ENCODE results near the gene MAST4. TPM values are rescaled to one million over a fixed set of nuclear protein-coding genes. Genes with fewer than 3 reads are reported as not detected.

Gene MAST4
- total and polyA plus RNA-seq, 2 donors (not counting 1 experiment from before 2014, with no cell fraction given), result 7.0 to 15.2 TPM

DNA sequence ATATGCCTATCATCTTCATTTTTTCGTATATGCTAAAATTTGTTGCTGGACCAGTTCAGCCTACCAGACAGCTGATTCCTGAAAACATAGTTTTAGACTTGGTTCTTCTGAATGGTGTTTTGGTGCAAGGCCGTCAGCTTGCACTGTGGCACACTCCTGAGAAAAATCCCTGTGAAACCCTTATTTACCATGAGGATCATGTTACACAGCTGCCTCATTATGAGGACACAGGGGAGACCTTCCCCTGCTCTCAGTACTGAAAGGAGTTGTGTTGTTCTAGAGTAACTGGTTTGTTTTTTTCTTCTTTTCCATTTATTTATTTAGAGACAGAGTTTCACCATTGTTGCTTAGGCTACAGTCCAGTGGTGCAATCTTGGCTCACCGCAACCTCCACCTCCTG is 37.6 kb downstream of the MAST4 start:
- H3K27ac ChIP-seq (ENCODE audit: insufficient read depth, low read length), result no peak overlapping the region
- DNase-seq (ENCODE audit: low read depth in 2 of 2), result no peak
- TF ChIP-seq, protein P1, sequence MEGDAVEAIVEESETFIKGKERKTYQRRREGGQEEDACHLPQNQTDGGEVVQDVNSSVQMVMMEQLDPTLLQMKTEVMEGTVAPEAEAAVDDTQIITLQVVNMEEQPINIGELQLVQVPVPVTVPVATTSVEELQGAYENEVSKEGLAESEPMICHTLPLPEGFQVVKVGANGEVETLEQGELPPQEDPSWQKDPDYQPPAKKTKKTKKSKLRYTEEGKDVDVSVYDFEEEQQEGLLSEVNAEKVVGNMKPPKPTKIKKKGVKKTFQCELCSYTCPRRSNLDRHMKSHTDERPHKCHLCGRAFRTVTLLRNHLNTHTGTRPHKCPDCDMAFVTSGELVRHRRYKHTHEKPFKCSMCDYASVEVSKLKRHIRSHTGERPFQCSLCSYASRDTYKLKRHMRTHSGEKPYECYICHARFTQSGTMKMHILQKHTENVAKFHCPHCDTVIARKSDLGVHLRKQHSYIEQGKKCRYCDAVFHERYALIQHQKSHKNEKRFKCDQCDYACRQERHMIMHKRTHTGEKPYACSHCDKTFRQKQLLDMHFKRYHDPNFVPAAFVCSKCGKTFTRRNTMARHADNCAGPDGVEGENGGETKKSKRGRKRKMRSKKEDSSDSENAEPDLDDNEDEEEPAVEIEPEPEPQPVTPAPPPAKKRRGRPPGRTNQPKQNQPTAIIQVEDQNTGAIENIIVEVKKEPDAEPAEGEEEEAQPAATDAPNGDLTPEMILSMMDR (conservative IDR thresholded peaks at IDR 0.05 in 1 of 2, IDR thresholded peaks at IDR 0.05 in 1 of 2; ENCODE audit: low read depth in 1 of 2, low read length in 2 of 2), result no peak
- TF ChIP-seq EZH2 (IDR thresholded peaks at IDR 0.05; ENCODE audit: low read length, missing control alignments), result no peak

GRCh38 chr5:66634601-66635000 is 38.4 kb downstream of the MAST4 start:
- no peak overlapping the region for H2AFZ ChIP-seq (ENCODE audit: low read length)
- no peaks in the 10 kb centered on the region for H3K79me2 ChIP-seq (ENCODE audit: control insufficient read depth, insufficient read depth, low read length)
- H3K27ac ChIP-seq (ENCODE audit: insufficient read depth, low read length), result no peak overlapping the region
- H3K9ac ChIP-seq (ENCODE audit: insufficient read depth, low read length), result no peak overlapping the region
- no peaks in the 10 kb centered on the region for H4K20me1 ChIP-seq (ENCODE audit: control insufficient read depth, extremely low read depth, insufficient read depth, low read length)
- no peaks in the 10 kb centered on the region for H3K9me3 ChIP-seq (ENCODE audit: control insufficient read depth, insufficient read depth, low read depth, low read length)
- H3K36me3 ChIP-seq (ENCODE audit: control insufficient read depth, insufficient read depth, low read length), result no peaks in the 10 kb centered on the region
- no peak overlapping the region for H3K4me2 ChIP-seq (ENCODE audit: extremely low read depth, insufficient read depth, low read length)
- no peak overlapping the region for H3K4me3 ChIP-seq (replicated peaks in 1 of 4; ENCODE audit: control extremely low read depth in 1 of 4, insufficient read depth in 1 of 4, low read depth in 3 of 4, low read length in 4 of 4)
- no peak for DNase-seq (ENCODE audit: low read depth in 2 of 2)
- H3K27me3 ChIP-seq (ENCODE audit: control insufficient read depth, insufficient read depth, low read length), result no peaks in the 10 kb centered on the region
- TF ChIP-seq, protein P1 (conservative IDR thresholded peaks at IDR 0.05 in 1 of 2, IDR thresholded peaks at IDR 0.05 in 1 of 2; ENCODE audit: low read depth in 1 of 2, low read length in 2 of 2), result no peak
- TF ChIP-seq EZH2 (IDR thresholded peaks at IDR 0.05; ENCODE audit: low read length, missing control alignments), result no peak
- no peaks in the 10 kb centered on the region for H3K4me1 ChIP-seq (ENCODE audit: control insufficient read depth, extremely low read depth, insufficient read depth, low read length)

More for the DNA sequence above, 37.6 kb downstream of the MAST4 start:
- Histone ChIP-seq H3K9me3 (ENCODE audit: control insufficient read depth, insufficient read depth, low read depth, low read length) (no peaks in the 10 kb centered on the region), H3K4me3 (replicated peaks in 1 of 4; ENCODE audit: control extremely low read depth in 1 of 4, insufficient read depth in 1 of 4, low read depth in 3 of 4, low read length in 4 of 4) (no peak overlapping the region), H3K9ac (ENCODE audit: insufficient read depth, low read length) (no peak overlapping the region), H3K4me1 (ENCODE audit: control insufficient read depth, extremely low read depth, insufficient read depth, low read length) (no peaks in the 10 kb centered on the region), H3K79me2 (ENCODE audit: control insufficient read depth, insufficient read depth, low read length) (no peaks in the 10 kb centered on the region), H3K36me3 (ENCODE audit: control insufficient read depth, insufficient read depth, low read length) (no peaks in the 10 kb centered on the region), H3K4me2 (ENCODE audit: extremely low read depth, insufficient read depth, low read length) (no peak overlapping the region), H3K27me3 (ENCODE audit: control insufficient read depth, insufficient read depth, low read length) (no peaks in the 10 kb centered on the region), H4K20me1 (ENCODE audit: control insufficient read depth, extremely low read depth, insufficient read depth, low read length) (no peaks in the 10 kb centered on the region), H2AFZ (ENCODE audit: low read length) (no peak overlapping the region)

DNA sequence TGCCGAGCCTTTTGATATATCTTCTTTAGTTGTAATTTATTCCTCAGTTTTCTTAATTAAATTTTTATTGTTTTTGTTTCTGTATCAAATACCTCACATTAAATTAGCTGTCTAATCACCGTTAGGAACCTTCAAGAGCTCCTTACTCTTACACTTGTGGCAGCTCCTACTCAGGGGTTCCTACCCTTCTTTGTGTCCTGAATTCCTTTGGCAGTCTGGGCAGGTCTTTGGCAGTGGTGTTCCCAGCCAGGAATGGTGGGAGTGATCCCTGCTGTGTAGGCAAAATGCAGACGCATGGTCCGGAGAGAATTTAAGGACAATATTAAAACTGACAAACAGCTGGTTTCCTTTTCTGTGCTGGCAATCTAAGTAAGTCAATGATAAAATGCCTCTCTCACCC is 41.8 kb downstream of the MAST4 start:
- no peaks in the 10 kb centered on the region for H3K36me3 ChIP-seq (ENCODE audit: control insufficient read depth, insufficient read depth, low read length)
- no peaks in the 10 kb centered on the region for H3K27me3 ChIP-seq (ENCODE audit: control insufficient read depth, insufficient read depth, low read length)
- H3K4me1 ChIP-seq (ENCODE audit: control insufficient read depth, extremely low read depth, insufficient read depth, low read length), result no peaks in the 10 kb centered on the region
- TF ChIP-seq EZH2 (IDR thresholded peaks at IDR 0.05; ENCODE audit: low read length, missing control alignments), result no peak
- TF ChIP-seq, protein P1 (conservative IDR thresholded peaks at IDR 0.05 in 1 of 2, IDR thresholded peaks at IDR 0.05 in 1 of 2; ENCODE audit: low read depth in 1 of 2, low read length in 2 of 2), result no peak
- no peaks in the 10 kb centered on the region for H3K9me3 ChIP-seq (ENCODE audit: control insufficient read depth, insufficient read depth, low read depth, low read length)
- no peaks in the 10 kb centered on the region for H3K79me2 ChIP-seq (ENCODE audit: control insufficient read depth, insufficient read depth, low read length)
- no peak for DNase-seq (ENCODE audit: low read depth in 2 of 2)
- no peak overlapping the region for H3K4me3 ChIP-seq (replicated peaks in 1 of 4; ENCODE audit: control extremely low read depth in 1 of 4, insufficient read depth in 1 of 4, low read depth in 3 of 4, low read length in 4 of 4)
- H3K4me2 ChIP-seq (ENCODE audit: extremely low read depth, insufficient read depth, low read length), result no peak overlapping the region
- H3K9ac ChIP-seq (ENCODE audit: insufficient read depth, low read length), result no peak overlapping the region
- no peaks in the 10 kb centered on the region for H4K20me1 ChIP-seq (ENCODE audit: control insufficient read depth, extremely low read depth, insufficient read depth, low read length)
- H2AFZ ChIP-seq (ENCODE audit: low read length), result no peak overlapping the region
- H3K27ac ChIP-seq (ENCODE audit: insufficient read depth, low read length), result no peak overlapping the region

Data from fibroblast of lung (primary cell).